DOHH2 (cell line): ENCODE results near the gene MYO1G.

Experiments
- H3F3A ChIP-seq: fragments of 200-600 bp; sonication (generic), shearing (Covaris generic); 2 replicates; pipeline ENCODE4 v1.6.0; 2016; ENCODE audit warnings: antibody characterized with exemption, mild to moderate bottlenecking; ENCODE audit not compliant: control insufficient read depth, insufficient read depth
- H3K27ac ChIP-seq: fragments of 200-600 bp; sonication (generic); 2 replicates; pipeline ENCODE4 v1.5.1; 2014; ENCODE audit warnings: low read depth, mild to moderate bottlenecking, low read length, moderate library complexity
- H3K27me3 ChIP-seq: fragments of 200-600 bp; sonication (generic); 2 replicates; pipeline ENCODE4 v1.6.1; 2014; ENCODE audit warnings: mild to moderate bottlenecking, low read length, mixed read lengths; ENCODE audit not compliant: control insufficient read depth
- H3K36me3 ChIP-seq: fragments of 200-600 bp; sonication (generic); 2 replicates; pipeline ENCODE4 v1.6.1; 2014; ENCODE audit warnings: mild to moderate bottlenecking, low read length, moderate library complexity, mixed read lengths; ENCODE audit not compliant: control insufficient read depth
- H3K4me1 ChIP-seq: fragments of 200-600 bp; sonication (generic); 2 replicates; pipeline ENCODE4 v1.6.1; 2014; ENCODE audit warnings: mild to moderate bottlenecking, low read length, mixed read lengths; ENCODE audit not compliant: control insufficient read depth
- H3K4me2 ChIP-seq: fragments of 200-600 bp; sonication (generic); 2 replicates; pipeline ENCODE4 v1.6.0; 2014; ENCODE audit warnings: mild to moderate bottlenecking, low read length, moderate library complexity
- H3K4me3 ChIP-seq: fragments of 200-600 bp; sonication (generic); 2 replicates; pipeline ENCODE4 v1.5.1; 2014; ENCODE audit warnings: mild to moderate bottlenecking, low read length, mixed read lengths
- H3K79me2 ChIP-seq: fragments of 200-600 bp; sonication (generic); 2 replicates; pipeline ENCODE4 v1.6.1; 2014; ENCODE audit warnings: mild to moderate bottlenecking, low read length, mixed read lengths; ENCODE audit not compliant: control insufficient read depth
- H3K9me2 ChIP-seq: fragments of 200-600 bp; sonication (generic); replicated peaks from 2 replicates; pipeline ENCODE4 v1.6.1; 2014; ENCODE audit warnings: mild to moderate bottlenecking, low read length, mixed read lengths; ENCODE audit not compliant: control insufficient read depth
- H3K9me3 ChIP-seq: fragments of 200-600 bp; sonication (generic); 2 replicates; pipeline ENCODE4 v1.6.1; 2014; ENCODE audit warnings: antibody characterized with exemption, low read length, mixed read lengths; ENCODE audit not compliant: control insufficient read depth, insufficient read depth
- H4K20me1 ChIP-seq: fragments of 200-600 bp; sonication (generic); 2 replicates; pipeline ENCODE4 v1.6.0; 2014; ENCODE audit warnings: low read depth, mild to moderate bottlenecking, antibody characterized with exemption, low read length, moderate library complexity; ENCODE audit not compliant: control insufficient read depth, insufficient read depth
- EZH2phosphoT487 ChIP-seq: fragments of 200-600 bp; sonication (generic); IDR thresholded peaks from 2 replicates; pipeline ENCODE4 v1.6.1; 2017; ENCODE audit warnings: borderline replicate concordance, mild to moderate bottlenecking, antibody characterized with exemption, low read length, moderate library complexity, mixed read lengths
- TF ChIP-seq, protein P1 (sequence below): fragments of 200-600 bp; sonication (generic); IDR thresholded peaks from one replicate; pipeline ENCODE4 v1.5.1; 2014; ENCODE audit warnings: antibody characterized with exemption, mild to moderate bottlenecking, low read depth, low read length; ENCODE audit not compliant: poor library complexity, severe bottlenecking

MYO1G gene

GRCh38 chr7:44960011-44960580 is 18.7 kb downstream of the MYO1G start:
- Histone ChIP-seq H4K20me1 (0 out of 2 replicates have a peak, but pooled peaks cover 1% of the 10 kb centered on the region), H3K27me3 (no peaks in the 10 kb centered on the region), H3K9me2 (no peaks in the 10 kb centered on the region), H3K79me2 (no peaks in the 10 kb centered on the region), H3K9me3 (no peaks in the 10 kb centered on the region), H3F3A (peaks cover 5% of the 10 kb centered on the region), H3K36me3 (peaks cover 18% of the 10 kb centered on the region), H3K4me2 (no peak overlapping the region), H3K4me3 (no peak overlapping the region), H3K27ac (no peak overlapping the region), H3K4me1 (peaks cover 18% of the 10 kb centered on the region)
- TF ChIP-seq EZH2phosphoT487, result no peak
- TF ChIP-seq, protein P1, sequence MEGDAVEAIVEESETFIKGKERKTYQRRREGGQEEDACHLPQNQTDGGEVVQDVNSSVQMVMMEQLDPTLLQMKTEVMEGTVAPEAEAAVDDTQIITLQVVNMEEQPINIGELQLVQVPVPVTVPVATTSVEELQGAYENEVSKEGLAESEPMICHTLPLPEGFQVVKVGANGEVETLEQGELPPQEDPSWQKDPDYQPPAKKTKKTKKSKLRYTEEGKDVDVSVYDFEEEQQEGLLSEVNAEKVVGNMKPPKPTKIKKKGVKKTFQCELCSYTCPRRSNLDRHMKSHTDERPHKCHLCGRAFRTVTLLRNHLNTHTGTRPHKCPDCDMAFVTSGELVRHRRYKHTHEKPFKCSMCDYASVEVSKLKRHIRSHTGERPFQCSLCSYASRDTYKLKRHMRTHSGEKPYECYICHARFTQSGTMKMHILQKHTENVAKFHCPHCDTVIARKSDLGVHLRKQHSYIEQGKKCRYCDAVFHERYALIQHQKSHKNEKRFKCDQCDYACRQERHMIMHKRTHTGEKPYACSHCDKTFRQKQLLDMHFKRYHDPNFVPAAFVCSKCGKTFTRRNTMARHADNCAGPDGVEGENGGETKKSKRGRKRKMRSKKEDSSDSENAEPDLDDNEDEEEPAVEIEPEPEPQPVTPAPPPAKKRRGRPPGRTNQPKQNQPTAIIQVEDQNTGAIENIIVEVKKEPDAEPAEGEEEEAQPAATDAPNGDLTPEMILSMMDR, result no peak

GRCh38 chr7:44959433-44959951 is 19.3 kb downstream of the MYO1G start:
- H3K79me2 ChIP-seq, result no peaks in the 10 kb centered on the region
- H3K36me3 ChIP-seq, result peaks cover 12% of the 10 kb centered on the region; the same call in 1 of the 2 replicates
- no peaks in the 10 kb centered on the region for H3K9me2 ChIP-seq
- peaks cover 18% of the 10 kb centered on the region for H3K4me1 ChIP-seq
- H3K9me3 ChIP-seq, result no peaks in the 10 kb centered on the region
- no peaks in the 10 kb centered on the region for H3K27me3 ChIP-seq
- peaks cover 5% of the 10 kb centered on the region for H3F3A ChIP-seq
- no peaks in the 10 kb centered on the region for H4K20me1 ChIP-seq
- H3K27ac ChIP-seq, result no peak overlapping the region
- H3K4me2 ChIP-seq, result no peak overlapping the region
- no peak for TF ChIP-seq EZH2phosphoT487
- TF ChIP-seq, protein P1, result no peak
- no peak overlapping the region for H3K4me3 ChIP-seq

GRCh38 chr7:44958645-44959344 is 20.0 kb downstream of the MYO1G start:
- no peak overlapping the region for H3K27ac ChIP-seq
- H3K9me2 ChIP-seq, result no peaks in the 10 kb centered on the region
- H3K36me3 ChIP-seq, result peaks cover 5% of the 10 kb centered on the region; the same call in 1 of the 2 replicates
- H3K4me2 ChIP-seq, result no peak overlapping the region
- H3K79me2 ChIP-seq, result no peaks in the 10 kb centered on the region
- no peak overlapping the region for H3K4me3 ChIP-seq
- no peaks in the 10 kb centered on the region for H4K20me1 ChIP-seq
- no peaks in the 10 kb centered on the region for H3K9me3 ChIP-seq
- peaks cover 18% of the 10 kb centered on the region for H3K4me1 ChIP-seq
- H3K27me3 ChIP-seq, result no peaks in the 10 kb centered on the region
- no peak for TF ChIP-seq EZH2phosphoT487
- TF ChIP-seq, protein P1, result no peak
- H3F3A ChIP-seq, result peaks cover 5% of the 10 kb centered on the region
